Ishikawa (cell line): ENCODE results near the gene KRT7.

Experiments used
- CEBPB ChIP-seq: IDR thresholded peaks from 2 replicates; pipeline ENCODE4 v1.6.1; 2012
- CREB1 ChIP-seq: IDR thresholded peaks from 2 replicates; pipeline ENCODE4 v1.6.1; 2012; ENCODE audit warnings: low read depth
- EGR1 ChIP-seq: IDR thresholded peaks from 2 replicates; pipeline ENCODE4 v1.6.1; 2012
- EP300 ChIP-seq: IDR thresholded peaks from 2 replicates; pipeline ENCODE4 v1.6.1; 2012; ENCODE audit warnings: borderline replicate concordance
- NFIC ChIP-seq: IDR thresholded peaks from 2 replicates; pipeline ENCODE4 v1.6.1; 2012
- RAD21 ChIP-seq: IDR thresholded peaks from 2 replicates; pipeline ENCODE4 v1.6.1; 2012; ENCODE audit warnings: low read depth
- REST ChIP-seq: IDR thresholded peaks from 2 replicates; pipeline ENCODE4 v1.6.1; 2012; ENCODE audit warnings: low read depth, mild to moderate bottlenecking
- TAF1 ChIP-seq: IDR thresholded peaks from 2 replicates; pipeline ENCODE4 v1.6.1; 2012; ENCODE audit warnings: low read depth, mild to moderate bottlenecking
- TCF12 ChIP-seq: IDR thresholded peaks from 2 replicates; pipeline ENCODE4 v1.6.1; 2012; ENCODE audit warnings: low read depth
- TEAD4 ChIP-seq: IDR thresholded peaks from 2 replicates; pipeline ENCODE4 v1.6.1; 2012
- USF1 ChIP-seq: IDR thresholded peaks from 2 replicates; pipeline ENCODE4 v1.6.1; 2012
- YY1 ChIP-seq: IDR thresholded peaks from 2 replicates; pipeline ENCODE4 v1.6.1; 2012; ENCODE audit warnings: low read depth
- ZBTB7A ChIP-seq: IDR thresholded peaks from 2 replicates; pipeline ENCODE4 v1.6.1; 2012; ENCODE audit warnings: low read depth
- TF ChIP-seq, protein P1 (sequence below): IDR thresholded peaks from 2 replicates; pipeline ENCODE4 v1.6.1; 2012

DNA sequence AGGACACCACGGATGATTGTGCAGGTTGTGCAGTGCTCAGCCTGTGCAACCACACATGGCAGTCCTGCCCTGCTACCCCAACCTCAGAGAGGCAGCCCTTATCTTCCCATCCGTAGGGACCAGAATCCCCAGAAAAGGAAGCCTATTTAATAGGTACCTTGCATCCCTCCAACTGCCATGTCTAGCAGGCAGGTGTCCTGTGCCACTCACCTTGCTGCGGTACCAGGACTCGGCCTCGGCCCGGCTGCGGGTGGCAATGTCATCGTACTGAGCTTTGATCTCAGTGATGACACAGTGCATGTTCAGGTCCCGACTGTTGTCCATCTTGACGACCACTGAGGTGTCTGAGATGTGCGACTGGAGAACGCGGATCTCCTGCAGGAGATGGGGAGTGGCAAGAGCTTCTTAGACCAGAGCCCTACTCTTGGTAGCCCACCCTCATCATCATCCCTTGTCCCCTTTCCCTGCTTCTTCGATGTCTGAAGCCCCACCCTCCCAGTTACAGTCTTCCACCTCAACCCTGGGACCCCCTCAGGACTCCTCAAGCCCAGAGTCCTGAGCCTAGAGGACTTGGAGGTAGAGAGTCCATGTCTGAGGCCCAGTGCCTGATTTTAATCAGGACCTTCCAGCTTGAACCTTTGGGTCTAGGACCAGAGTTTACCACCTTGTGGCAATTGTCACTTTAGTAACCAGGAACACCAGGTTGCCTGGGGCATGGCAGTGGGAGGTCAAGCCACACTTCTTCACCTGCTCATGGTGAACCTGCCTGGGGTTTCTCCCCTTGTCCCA is 20.5 kb downstream of the KRT7 start:
- TF ChIP-seq CEBPB (no peak), EP300 (no peak), EGR1 (no peak), YY1 (no peak), RAD21 (no peak), CREB1 (no peak), TEAD4 (no peak), REST (no peak), ZBTB7A (no peak), TAF1 (no peak), USF1 (no peak), TCF12 (no peak), NFIC (no peak)
- TF ChIP-seq, protein P1, sequence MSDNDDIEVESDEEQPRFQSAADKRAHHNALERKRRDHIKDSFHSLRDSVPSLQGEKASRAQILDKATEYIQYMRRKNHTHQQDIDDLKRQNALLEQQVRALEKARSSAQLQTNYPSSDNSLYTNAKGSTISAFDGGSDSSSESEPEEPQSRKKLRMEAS, result no peak
